Keratinocyte (primary cell): Measurements from ENCODE around the gene ACAP3. TPM values are rescaled to one million over a fixed set of nuclear protein-coding genes. Genes with fewer than 3 reads are reported as not detected.

Experiments used
- DNase-seq: peaks from one replicate; pipeline ENCODE4 v3.0.0-alpha.2; 2011; ENCODE audit warnings: low read depth, missing footprints, low spot score
- FAIRE-seq: peaks from 2 replicates; lab custom pipeline; 2011; peaks lifted over from hg19 to GRCh38; lab: Jason Lieb, UNC
- H2AFZ ChIP-seq: 2 replicates; pipeline ENCODE4 v1.6.0; 2012; ENCODE audit warnings: low read length, control low read depth, inconsistent platforms; ENCODE audit not compliant: control insufficient read depth
- H3K27ac ChIP-seq: 2 replicates; pipeline ENCODE4 v1.5.1; 2011; ENCODE audit warnings: low read length; ENCODE audit not compliant: control insufficient read depth, insufficient read depth
- H3K27me3 ChIP-seq: 3 replicates; pipeline ENCODE4 v1.6.0; 2011; ENCODE audit warnings: low read length; ENCODE audit not compliant: control insufficient read depth, insufficient read depth; ENCODE audit errors: extremely low read depth
- H3K36me3 ChIP-seq, 2 experiments: 2 replicates in 1 of 2; 3 replicates in 1 of 2; pipeline ENCODE4 v1.5.1; 2011; ENCODE audit warnings: low read length in 2 of 2, mild to moderate bottlenecking in 1 of 2; ENCODE audit not compliant: control insufficient read depth in 2 of 2, insufficient read depth in 2 of 2; ENCODE audit errors: extremely low read depth in 1 of 2
- H3K4me1 ChIP-seq: 3 replicates; pipeline ENCODE4 v1.5.1; 2011; ENCODE audit warnings: low read length; ENCODE audit not compliant: control insufficient read depth, insufficient read depth; ENCODE audit errors: extremely low read depth
- H3K4me2 ChIP-seq: 3 replicates; pipeline ENCODE4 v1.6.0; 2011; ENCODE audit warnings: low read depth, low read length; ENCODE audit not compliant: control insufficient read depth, insufficient read depth; ENCODE audit errors: extremely low read depth
- H3K4me3 ChIP-seq, 3 experiments: fragments of 200-600 bp in 1 of 3; sonication (generic) in 1 of 3; 2 replicates in 2 of 3; 3 replicates in 1 of 3; pipeline ENCODE4 v1.5.1; 2011 to 2016; ENCODE audit warnings: low read length in 3 of 3, mild to moderate bottlenecking in 3 of 3, control low read depth in 2 of 3, inconsistent platforms in 1 of 3, low read depth in 1 of 3, mixed read lengths in 1 of 3, mixed run types in 1 of 3, moderate library complexity in 1 of 3; ENCODE audit not compliant: control insufficient read depth in 2 of 3, insufficient read depth in 2 of 3; ENCODE audit errors: extremely low read depth in 1 of 3
- H3K79me2 ChIP-seq: 2 replicates; pipeline ENCODE4 v1.6.0; 2012; ENCODE audit warnings: low read length; ENCODE audit not compliant: control insufficient read depth, insufficient read depth
- H3K9ac ChIP-seq: 3 replicates; pipeline ENCODE4 v1.6.0; 2011; ENCODE audit warnings: low read length; ENCODE audit not compliant: control insufficient read depth, insufficient read depth; ENCODE audit errors: extremely low read depth
- H3K9me1 ChIP-seq: 3 replicates; pipeline ENCODE4 v1.6.0; 2011; ENCODE audit warnings: low read length; ENCODE audit not compliant: control insufficient read depth, insufficient read depth; ENCODE audit errors: extremely low read depth
- H3K9me3 ChIP-seq: 2 replicates; pipeline ENCODE4 v1.5.1; 2012; ENCODE audit warnings: low read depth, low read length; ENCODE audit not compliant: control insufficient read depth
- H4K20me1 ChIP-seq: 3 replicates; pipeline ENCODE4 v1.6.0; 2011; ENCODE audit warnings: low read length; ENCODE audit not compliant: control insufficient read depth, insufficient read depth; ENCODE audit errors: extremely low read depth
- CTCF ChIP-seq, 3 experiments: IDR thresholded peaks in 1 of 3; conservative IDR thresholded peaks in 1 of 3; optimal IDR thresholded peaks in 1 of 3; 2 replicates in 2 of 3; 3 replicates in 1 of 3; pipeline versions ENCODE3 to v1.5.1; 2011; ENCODE audit warnings: low read length in 3 of 3, mild to moderate bottlenecking in 3 of 3, moderate library complexity in 2 of 3, control low read depth in 1 of 3, inconsistent platforms in 1 of 3; ENCODE audit not compliant: insufficient read depth in 2 of 3; ENCODE audit errors: extremely low read depth in 1 of 3
- EZH2 ChIP-seq: IDR thresholded peaks from one replicate; pipeline ENCODE4 v1.6.1; 2012; ENCODE audit warnings: inconsistent platforms, mild to moderate bottlenecking, low read length, moderate library complexity
- dilution Hi-C: fragments of 300-500 bp; cut with MboI; formaldehyde crosslinking; loops from one replicate; pipeline ENCODE4 v1.7.0; 2020; ENCODE audit warnings: low sequenced_read_pairs; ENCODE audit not compliant: extremely low pct_ligation_motif_present
- polyA plus RNA-seq, 5 experiments: library from polyadenylated mRNA; depleted of rRNA in 3 of 5; stranded (reverse) in 3 of 5; stranded (forward) in 1 of 5; unstranded in 1 of 5; fragments of >200 nt; gene quantifications; 1 replicate in 1 of 5; 2 replicates in 3 of 5; 3 replicates in 1 of 5; pipeline versions ENCODE4 v1.2.1 to v1.2.3, GENCODE V29; 2011 to 2012; ENCODE audit warnings: missing spikeins in 2 of 5, low read depth in 1 of 5, low replicate concordance in 1 of 5

The ACAP3 gene
- polyA plus RNA-seq, 1 donor (not counting 4 experiments of a cell fraction or from before 2014, with no cell fraction given), result 17.4 TPM

GRCh38 chr1:1345384-1345783, 37.7 kb upstream of the ACAP3 start:
- H3K27ac ChIP-seq, result peak overlapping the region; percentile 92
- H3K79me2 ChIP-seq, result peaks cover 82% of the 10 kb centered on the region
- H3K4me3 ChIP-seq, result peak overlapping the region; percentile 24 to 47 (median 44)
- dilution Hi-C loops, result no loop called here
- peaks cover 40% of the 10 kb centered on the region for H3K4me1 ChIP-seq
- peaks cover 8 to 17% of the 10 kb centered on the region in 2 experiments for H3K36me3 ChIP-seq
- no peak overlapping the region for H2AFZ ChIP-seq
- H3K9me3 ChIP-seq, result no peaks in the 10 kb centered on the region
- peak overlapping the region; percentile 94 for H3K4me2 ChIP-seq
- peaks cover 8% of the 10 kb centered on the region for H4K20me1 ChIP-seq
- no peak for DNase-seq
- TF ChIP-seq EZH2 (no peak), CTCF (optimal IDR thresholded peaks at IDR 0.05 in 1 of 3, IDR thresholded peaks at IDR 0.05 in 1 of 3, conservative IDR thresholded peaks at IDR 0.05 in 1 of 3; ENCODE audit: extremely low read depth in 1 of 3, insufficient read depth in 2 of 3, low read length in 3 of 3) (no peak)
- H3K27me3 ChIP-seq, result no peaks in the 10 kb centered on the region
- no peaks in the 10 kb centered on the region for H3K9me1 ChIP-seq
- peak overlapping the region; percentile 79 for H3K9ac ChIP-seq
- no peak for FAIRE-seq

- no peaks in the 10 kb centered on the region for H3K9me3 ChIP-seq
- H3K4me3 ChIP-seq, result peak overlapping the region; percentile 31 to 63 (median 36)
- H3K36me3 ChIP-seq, result peaks cover 8 to 19% of the 10 kb centered on the region in 2 experiments
Observed at GRCh38 chr1:1344655-1345361, 37.1 kb upstream of the ACAP3 start.

More at GRCh38 chr1:1344655-1345361, 37.1 kb upstream of the ACAP3 start:
- dilution Hi-C loops, result no loop called here
- peak in 1 of 3 experiments; percentile 46 for TF ChIP-seq CTCF (optimal IDR thresholded peaks at IDR 0.05 in 1 of 3, IDR thresholded peaks at IDR 0.05 in 1 of 3, conservative IDR thresholded peaks at IDR 0.05 in 1 of 3; ENCODE audit: extremely low read depth in 1 of 3, insufficient read depth in 2 of 3, low read length in 3 of 3)
- TF ChIP-seq EZH2, result no peak
- FAIRE-seq (peak; percentile 87), DNase-seq (peak; percentile 97)
- Histone ChIP-seq H3K27ac (peak overlapping the region; percentile 92), H3K9ac (peak overlapping the region; percentile 79), H3K4me1 (peaks cover 40% of the 10 kb centered on the region), H4K20me1 (peaks cover 11% of the 10 kb centered on the region), H3K27me3 (no peaks in the 10 kb centered on the region), H3K79me2 (peaks cover 83% of the 10 kb centered on the region), H3K4me2 (peak overlapping the region; percentile 94), H2AFZ (no peak overlapping the region), H3K9me1 (no peaks in the 10 kb centered on the region)
